ENCODE data around the gene PPP4R3B.

PPP4R3B gene

GRCh38 chr2:55502590-55503141 lies 114.8 kb downstream of the PPP4R3B start:
- DNase-seq, result no peak

- DNase-seq, result no peak
Measured at GRCh38 chr2:55500025-55500424, 117.4 kb downstream of the PPP4R3B start.

DNA sequence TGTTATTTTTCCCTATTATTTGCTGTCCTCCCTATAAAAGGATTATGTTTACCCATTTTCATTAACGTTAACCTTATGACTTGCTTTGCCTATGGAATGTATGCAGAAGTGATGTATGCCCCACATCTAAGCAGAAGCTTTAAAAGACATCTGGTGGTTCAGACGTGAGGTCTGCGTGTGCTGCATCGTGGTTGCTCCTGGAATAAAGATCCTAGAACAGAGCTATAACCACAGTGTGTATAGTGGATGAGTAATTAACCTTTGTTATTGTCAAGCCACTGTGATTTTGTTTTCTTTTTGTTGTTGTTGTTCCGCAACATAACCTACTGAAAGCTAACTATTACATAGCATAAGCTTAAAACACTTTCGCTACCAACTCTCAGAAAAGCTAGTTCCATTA lies 118.8 kb downstream of the PPP4R3B start:
- no peak for DNase-seq

Measured in DMS 273 treated with DMSO at 0.1 percent for 48 hours (cell line).